Measurements from ENCODE around the gene POLE2.
A peak's percentile ranks its signal among the peaks of the same experiment; 100 is the strongest.

GRCh38 chr14:49687942-49688700 is at the start of gene POLE2:
- TF ChIP-seq CTCF (IDR thresholded peaks at IDR 0.05) (peak in 5 of 12 donors; percentile 5 to 31 (median 14)), POLR2A (IDR thresholded peaks at IDR 0.05) (peak in 1 of 2 donors; percentile 34)
